ENCODE results near the gene SLC20A1. TPM values are rescaled to one million over a fixed set of nuclear protein-coding genes. Genes with fewer than 3 reads are reported as not detected.
"Not testable (repeated sequence)": the region's sequence is repeated elsewhere in the genome, so short reads cannot be mapped to it uniquely, and the experiment has no call there.

SLC20A1 gene
- total RNA-seq, 1 donor from 2014 or later: 43.5 TPM

- no peak for DNase-seq
- ATAC-seq: peak; percentile 21 to 22
- TF ChIP-seq CTCF (IDR thresholded peaks at IDR 0.05): no peak
- intact Hi-C loops (cut with DNase I): no loop called here
- Histone ChIP-seq H3K36me3 (peaks cover 89% of the 10 kb centered on the region), H3K27me3 (ENCODE audit: low read depth) (no peaks in the 10 kb centered on the region), H3K27ac (no peak overlapping the region), H3K4me3 (no peak overlapping the region), H3K9me3 (no peaks in the 10 kb centered on the region), H3K4me1 (peaks cover 12% of the 10 kb centered on the region)
These were observed 16.0 kb downstream of the SLC20A1 start for GRCh38 chr2:112661656-112662305.

DNA sequence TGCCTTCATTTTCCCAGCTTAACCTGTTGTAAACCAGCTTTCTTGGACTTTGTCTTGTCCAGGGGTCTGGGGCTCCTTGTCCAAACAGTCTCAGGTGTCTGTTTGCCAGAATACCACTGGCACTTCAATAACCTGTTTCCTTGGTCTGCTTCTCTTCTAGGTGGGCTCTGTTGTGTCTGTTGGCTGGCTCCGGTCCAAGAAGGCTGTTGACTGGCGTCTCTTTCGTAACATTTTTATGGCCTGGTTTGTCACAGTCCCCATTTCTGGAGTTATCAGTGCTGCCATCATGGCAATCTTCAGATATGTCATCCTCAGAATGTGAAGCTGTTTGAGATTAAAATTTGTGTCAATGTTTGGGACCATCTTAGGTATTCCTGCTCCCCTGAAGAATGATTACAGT is 17.0 kb downstream of the SLC20A1 start:
- ATAC-seq (no peak), DNase-seq (no peak)
- Histone ChIP-seq H3K4me3 (no peak overlapping the region), H3K27ac (no peak overlapping the region), H3K27me3 (ENCODE audit: low read depth) (no peaks in the 10 kb centered on the region), H3K4me1 (peaks cover 12% of the 10 kb centered on the region), H3K36me3 (peaks cover 80% of the 10 kb centered on the region), H3K9me3 (no peaks in the 10 kb centered on the region)
- no peak for TF ChIP-seq CTCF (IDR thresholded peaks at IDR 0.05)
- intact Hi-C loops (cut with DNase I): no loop called here

GRCh38 chr2:112664689-112665088 is 18.9 kb downstream of the SLC20A1 start:
- ATAC-seq: no peak
- peaks cover 60% of the 10 kb centered on the region for H3K36me3 ChIP-seq
- no peak for TF ChIP-seq CTCF (IDR thresholded peaks at IDR 0.05)
- no peak overlapping the region for H3K27ac ChIP-seq
- H3K4me1 ChIP-seq: peaks cover 12% of the 10 kb centered on the region
- no peak for DNase-seq
- H3K9me3 ChIP-seq: no peaks in the 10 kb centered on the region
- intact Hi-C loops (cut with DNase I): no loop called here
- H3K27me3 ChIP-seq (ENCODE audit: low read depth): no peaks in the 10 kb centered on the region
- no peak overlapping the region for H3K4me3 ChIP-seq

- no peak for DNase-seq
- peaks cover 8% of the 10 kb centered on the region for H3K4me1 ChIP-seq
- no peaks in the 10 kb centered on the region for H3K9me3 ChIP-seq
- no peak overlapping the region for H3K27ac ChIP-seq
- peaks cover 54% of the 10 kb centered on the region for H3K36me3 ChIP-seq
- no peak for ATAC-seq
- intact Hi-C loops (cut with DNase I): no loop called here
- no peaks in the 10 kb centered on the region for H3K27me3 ChIP-seq (ENCODE audit: low read depth)
- no peak overlapping the region for H3K4me3 ChIP-seq
- no peak for TF ChIP-seq CTCF (IDR thresholded peaks at IDR 0.05)
These were observed 19.5 kb downstream of the SLC20A1 start for GRCh38 chr2:112665113-112665780.

GRCh38 chr2:112666761-112667122 is 21.0 kb downstream of the SLC20A1 start:
- Histone ChIP-seq H3K36me3 (peaks cover 39% of the 10 kb centered on the region), H3K4me3 (no peak overlapping the region), H3K27me3 (ENCODE audit: low read depth) (no peaks in the 10 kb centered on the region), H3K27ac (no peak overlapping the region), H3K9me3 (no peaks in the 10 kb centered on the region), H3K4me1 (peaks cover 6% of the 10 kb centered on the region)
- DNase-seq: no peak
- intact Hi-C loops (cut with DNase I): no loop called here
- TF ChIP-seq CTCF (IDR thresholded peaks at IDR 0.05): no peak
- no peak for ATAC-seq

GRCh38 chr2:112667540-112667939 is 21.8 kb downstream of the SLC20A1 start:
- peaks cover 31% of the 10 kb centered on the region for H3K36me3 ChIP-seq
- DNase-seq; H3K4me1 ChIP-seq; H3K27me3 ChIP-seq (ENCODE audit: low read depth); H3K9me3 ChIP-seq; intact Hi-C loops (cut with DNase I); H3K27ac ChIP-seq; H3K4me3 ChIP-seq; ATAC-seq: not testable (repeated sequence)

All from lower lobe of right lung (tissue), 2 donors.